Measurements from ENCODE around the gene MCF2L2.

- TF ChIP-seq YY1 (IDR thresholded peaks at IDR 0.05; ENCODE audit: insufficient read depth, insufficient read length), result no peak
- TF ChIP-seq ZNF274 (IDR thresholded peaks at IDR 0.05; ENCODE audit: low read depth, low read length), result no peak
- TF ChIP-seq SUZ12 (IDR thresholded peaks at IDR 0.05; ENCODE audit: extremely low read depth, insufficient read depth, insufficient read length), result no peak
Observed at GRCh38 chr3:183381673-183382072, 46.7 kb downstream of the MCF2L2 start.

Data from NT2/D1 (cell line).